K562 (cell line): ENCODE data around the gene SPEF1. TPM values are rescaled to one million over a fixed set of nuclear protein-coding genes. Genes with fewer than 3 reads are reported as not detected.

ENCODE experiments used
- ATAC-seq: fragments of 200-7000 bp; cut with Tn5 transposase; 3 replicates; pipeline ENCODE4 v1.9.1; 2020; ENCODE audit warnings: moderate library complexity
- BruUV-seq: library from RNA; stranded (reverse); fragments of 400-500 nt; replicated peaks from 2 replicates; lab custom pipeline; 2021; lab: Mats Ljungman, UMichigan
- CTCF ChIA-PET: fragments of 300-600 bp; formaldehyde crosslinking; extraction: SDS; loops from one replicate; lab custom pipeline; 2021; ENCODE audit warnings: low intra/inter-chr PET ratio; lab: Yijun Ruan, JAX
- POLR2A ChIA-PET: fragments of 300-600, 350-650 bp; sonication (Branson Sonifier 250); formaldehyde crosslinking; extraction: SDS; loops from one replicate; lab custom pipeline; 2021; ENCODE audit warnings: antibody characterized with exemption, inconsistent platforms; lab: Yijun Ruan, JAX
- DNase-seq, 4 experiments: peaks; one replicate each; pipeline versions ENCODE4 v3.0.0 to v3.0.0-alpha.2; 2011 to 2018; ENCODE audit warnings: low spot score in 3 of 4, mixed read lengths in 3 of 4; ENCODE audit errors: extremely low read depth in 1 of 4
- FAIRE-seq: peaks from 2 replicates; lab custom pipeline; 2011; peaks lifted over from hg19 to GRCh38; lab: Jason Lieb, UNC
- H2AFZ ChIP-seq: 2 replicates; pipeline ENCODE4 v1.6.0; 2011; ENCODE audit warnings: low read depth, low read length, control low read depth, inconsistent platforms
- H3K27ac ChIP-seq: fragments of 200-600 bp; 3 replicates; pipeline ENCODE4 v1.8.0; 2011; ENCODE audit warnings: low read depth, mild to moderate bottlenecking, control low read depth, inconsistent platforms, low read length, moderate library complexity, mixed read lengths; ENCODE audit errors: extremely low read depth
- H3K27me3 ChIP-seq, 2 experiments: fragments of 300-600 bp in 1 of 2; 2 replicates in 1 of 2; 3 replicates in 1 of 2; pipeline versions ENCODE4 v1.6.0 to v1.8.0; 2011; ENCODE audit warnings: inconsistent platforms in 2 of 2, low read length in 2 of 2, mild to moderate bottlenecking in 1 of 2, mixed read lengths in 1 of 2, moderate library complexity in 1 of 2; ENCODE audit not compliant: control insufficient read depth in 2 of 2, insufficient read depth in 2 of 2
- H3K36me3 ChIP-seq: fragments of 300-600 bp; 3 replicates; pipeline ENCODE4 v1.8.0; 2011; ENCODE audit warnings: mild to moderate bottlenecking, low read length, inconsistent platforms; ENCODE audit not compliant: control insufficient read depth, insufficient read depth
- H3K4me1 ChIP-seq, 2 experiments: fragments of 200-600 bp in 1 of 2; replicated peaks in 1 of 2; 2 replicates in 1 of 2; 3 replicates in 1 of 2; pipeline versions ENCODE4 v1.5.1 to v1.8.0; 2011; ENCODE audit warnings: inconsistent platforms in 2 of 2, low read length in 2 of 2, mild to moderate bottlenecking in 1 of 2, mixed read lengths in 1 of 2, moderate library complexity in 1 of 2; ENCODE audit not compliant: control insufficient read depth in 2 of 2, insufficient read depth in 2 of 2
- H3K4me2 ChIP-seq: 2 replicates; pipeline ENCODE4 v1.6.1; 2011; ENCODE audit warnings: low read length, control low read depth, inconsistent platforms, mixed read lengths; ENCODE audit not compliant: insufficient read depth
- H3K4me3 ChIP-seq: fragments of 200-600 bp; sonication (generic), shearing (Covaris generic); 2 replicates; pipeline ENCODE4 v1.5.1; 2016; ENCODE audit warnings: control low read depth, inconsistent platforms
- H3K79me2 ChIP-seq: fragments of 200-600 bp; 3 replicates; pipeline ENCODE4 v1.8.0; 2011; ENCODE audit warnings: low read length, inconsistent platforms; ENCODE audit not compliant: control insufficient read depth, insufficient read depth
- H3K9ac ChIP-seq, 2 experiments: 2 replicates each; pipeline versions ENCODE4 v1.6.0 to v1.6.1; 2011; ENCODE audit warnings: low read depth in 2 of 2, low read length in 2 of 2, control low read depth in 1 of 2, inconsistent platforms in 1 of 2, mild to moderate bottlenecking in 1 of 2, mixed read lengths in 1 of 2; ENCODE audit not compliant: insufficient read depth in 1 of 2
- H3K9me1 ChIP-seq: one replicate; pipeline ENCODE4 v1.6.0; 2011; ENCODE audit warnings: inconsistent platforms, mild to moderate bottlenecking, low read length, moderate library complexity; ENCODE audit not compliant: control insufficient read depth, insufficient read depth
- H3K9me3 ChIP-seq: replicated peaks from 2 replicates; pipeline ENCODE4 v1.5.1; 2011; ENCODE audit warnings: low read depth, low read length, inconsistent platforms; ENCODE audit not compliant: control insufficient read depth, insufficient read depth
- H4K20me1 ChIP-seq: replicated peaks from 2 replicates; pipeline ENCODE4 v1.6.1; 2011; ENCODE audit warnings: low read length, inconsistent platforms, mixed read lengths; ENCODE audit not compliant: control insufficient read depth, insufficient read depth
- ADNP ChIP-seq: fragments of 200-800 bp; sonication (Bioruptor generic); IDR thresholded peaks from 2 replicates; pipeline ENCODE4 v1.6.1; 2016; ENCODE audit warnings: missing genetic modification characterization, missing compliant biosample characterization
- CREB3L1 ChIP-seq: fragments of 450-650 bp; IDR thresholded peaks from 2 replicates; pipeline ENCODE4 v1.6.1; 2014; ENCODE audit warnings: low read depth, mild to moderate bottlenecking, moderate library complexity, borderline replicate concordance
- DPF2 ChIP-seq: fragments of 450-650 bp; IDR thresholded peaks from 2 replicates; pipeline ENCODE4 v1.6.1; 2016
- ERF ChIP-seq: fragments of 450-650 bp; formaldehyde crosslinking; IDR thresholded peaks from 2 replicates; pipeline ENCODE4 v1.4.0; 2020; ENCODE audit warnings: mild to moderate bottlenecking, mixed read lengths
- ETV1 ChIP-seq: fragments of 450-650 bp; conservative IDR thresholded peaks from 2 replicates; pipeline ENCODE4 v1.6.1; 2016; ENCODE audit warnings: missing genetic modification characterization, control low read depth, low read depth, missing compliant biosample characterization
- FOXJ3 ChIP-seq: sonication (generic); formaldehyde crosslinking; IDR thresholded peaks from 2 replicates; pipeline ENCODE4 v1.4.0; 2020; ENCODE audit warnings: mild to moderate bottlenecking, missing genetic modification reagents
- HDAC2 ChIP-seq: fragments of 450-650 bp; IDR thresholded peaks from 2 replicates; pipeline ENCODE4 v1.6.1; 2016; ENCODE audit warnings: mild to moderate bottlenecking
- HES1 ChIP-seq: fragments of 450-650 bp; IDR thresholded peaks from 2 replicates; pipeline ENCODE4 v1.6.1; 2016; ENCODE audit warnings: low read depth, mild to moderate bottlenecking, moderate library complexity
- MECOM ChIP-seq: fragments of 250-450 bp; sonication (Bioruptor Pico); IDR thresholded peaks from 2 replicates; pipeline ENCODE4 v1.8.0; 2022; ENCODE audit warnings: inconsistent platforms
- PTTG1 ChIP-seq: fragments of 450-650 bp; IDR thresholded peaks from 2 replicates; pipeline ENCODE4 v1.6.1; 2016; ENCODE audit warnings: low read depth, mild to moderate bottlenecking, missing genetic modification characterization, missing compliant biosample characterization
- RBM34 ChIP-seq: fragments of 200-400 bp; formaldehyde crosslinking; IDR thresholded peaks from 2 replicates; pipeline ENCODE4 v1.6.1; 2018; ENCODE audit warnings: low read length, borderline replicate concordance; ENCODE audit not compliant: insufficient read depth
- SMAD3 ChIP-seq: fragments of 450-650 bp; formaldehyde crosslinking; conservative IDR thresholded peaks from 2 replicates; pipeline ENCODE4 v1.4.0; 2020; ENCODE audit warnings: mild to moderate bottlenecking
- TCF15 ChIP-seq: fragments of 250-450 bp; sonication (Bioruptor Pico); IDR thresholded peaks from 2 replicates; pipeline ENCODE4 v1.8.0; 2022; ENCODE audit warnings: moderate library complexity, mild to moderate bottlenecking, inconsistent platforms
- ZNF584 ChIP-seq: fragments of 200-800 bp; sonication (Bioruptor generic); IDR thresholded peaks from 2 replicates; pipeline ENCODE4 v1.6.1; 2016; ENCODE audit warnings: low read depth, mild to moderate bottlenecking, missing genetic modification characterization, missing compliant biosample characterization
- ZNF740 ChIP-seq, 3 experiments: fragments of 200-800 bp in 1 of 3; sonication (Bioruptor generic) in 1 of 3; sonication (generic) in 1 of 3; formaldehyde crosslinking in 1 of 3; IDR thresholded peaks; 2 replicates each; pipeline versions ENCODE4 v1.6.1 to v1.8.0; 2016 to 2022; ENCODE audit warnings: mild to moderate bottlenecking in 2 of 3, missing compliant biosample characterization in 2 of 3, missing genetic modification characterization in 2 of 3, missing genetic modification reagents in 1 of 3
- WGBS: fragments of 100-300 bp; shearing (Covaris generic); methylation state at CpG from one replicate; pipeline ENCODE4 v1.1.6; 2016; ENCODE audit warnings: low coverage, mixed read lengths; ENCODE audit not compliant: insufficient coverage; ENCODE audit errors: missing lambda C conversion rate; 5-methylcytosine and 5-hydroxymethylcytosine counted together
- in situ Hi-C: fragments of 300-500 bp; cut with MboI; formaldehyde crosslinking; loops from 4 replicates; pipeline ENCODE4 v1.15.0; 2018; ENCODE audit warnings: inconsistent platforms, mixed read lengths
- intact Hi-C: fragments of 100-400 bp; cut with micrococcal nuclease; formaldehyde crosslinking; loops from 2 replicates; pipeline ENCODE4 v1.14.2; 2022
- polyA plus RNA-seq, 8 experiments: library from polyadenylated mRNA; depleted of rRNA in 4 of 8; stranded (reverse) in 5 of 8; unstranded in 3 of 8; fragments of >200 nt; fragmentation: Nextera tagmentation in 2 of 8; fragmentation: Illumina TruSeq in 1 of 8; extraction: Ambion mirVana in 2 of 8; extraction: Trizol in 1 of 8; gene quantifications; 2 replicates each; pipeline versions ENCODE4 v1.2.1 to v1.2.3, GENCODE V29; 2011 to 2014; ENCODE audit warnings: inconsistent platforms in 1 of 8, missing spikeins in 1 of 8
- total RNA-seq, 7 experiments: library from RNA; depleted of rRNA in 6 of 7; stranded (reverse); fragments of >200 nt in 6 of 7; fragmentation: Illumina TruSeq in 2 of 7; extraction: Trizol in 2 of 7; gene quantifications; 2 replicates each; pipeline versions ENCODE4 v1.2.1 to v1.2.3, GENCODE V29; 2011 to 2021; ENCODE audit warnings: low replicate concordance in 1 of 7

SPEF1 gene
- total and polyA plus RNA-seq, 9 of the 15 experiments (the other 6 are each of a cell fraction or from before 2014, with no cell fraction given), result not detected

- no TSS peak for BruUV-seq
- Histone ChIP-seq H3K4me3 (no peak overlapping the region), H3K27me3 (no peaks in the 10 kb centered on the region), H3K4me1 (peaks cover 18 to 29% of the 10 kb centered on the region in 2 experiments), H4K20me1 (no peaks in the 10 kb centered on the region), H2AFZ (no peak overlapping the region), H3K9me3 (no peaks in the 10 kb centered on the region), H3K36me3 (peaks cover 22% of the 10 kb centered on the region; the same call in 2 of the 3 replicates), H3K4me2 (no peak overlapping the region), H3K9ac (0 out of 4 replicates have a peak overlapping the region, but pooled peaks of 1 of the 2 experiments have one; percentile 48), H3K9me1 (no peaks in the 10 kb centered on the region), H3K27ac (no peak overlapping the region), H3K79me2 (peaks cover 13% of the 10 kb centered on the region; the same call in 1 of the 3 replicates)
- 93% methylated on average over 13 of the region's 14 CpGs for WGBS
- no peak for FAIRE-seq
- in situ Hi-C loops (no loop called here), intact Hi-C loops (loop anchor here (2.0 kb wide), 2 partner anchors 25 to 35 kb away; partner anchors contain the start of genes CENPB and MAVS)
- POLR2A ChIA-PET, result interaction anchor here (2.4 kb wide), 1 partner anchor 21 kb away, joined by 13 read pairs; no protein-coding TSS in a partner anchor
- ATAC-seq, result no peak
- TF ChIP-seq HES1 (no peak), CREB3L1 (no peak), PTTG1 (tag) (no peak), ZNF584 (no peak), HDAC2 (no peak), ADNP (tag) (no peak), RBM34 (no peak), ZNF740 (CRISPR knock-in tag; IDR thresholded peaks at IDR 0.05) (no peak), ZNF740 (tag; IDR thresholded peaks at IDR 0.05) (no peak), TCF15 (no peak), ERF (no peak), SMAD3 (CRISPR knock-in tag) (no peak), DPF2 (no peak), FOXJ3 (no peak), MECOM (CRISPR knock-in tag) (no peak), ETV1 (tag) (no peak)
- no peak for DNase-seq
- CTCF ChIA-PET, result no interaction called here
Observed at GRCh38 chr20:3821996-3822395, 40.7 kb upstream of the SPEF1 start.
